ENCODE results near the gene TBPL1. TPM values are rescaled to one million over a fixed set of nuclear protein-coding genes. Genes with fewer than 3 reads are reported as not detected.

TBPL1 gene
- total RNA-seq, result 7.9 and 19.5 TPM in 2 replicates

DNA sequence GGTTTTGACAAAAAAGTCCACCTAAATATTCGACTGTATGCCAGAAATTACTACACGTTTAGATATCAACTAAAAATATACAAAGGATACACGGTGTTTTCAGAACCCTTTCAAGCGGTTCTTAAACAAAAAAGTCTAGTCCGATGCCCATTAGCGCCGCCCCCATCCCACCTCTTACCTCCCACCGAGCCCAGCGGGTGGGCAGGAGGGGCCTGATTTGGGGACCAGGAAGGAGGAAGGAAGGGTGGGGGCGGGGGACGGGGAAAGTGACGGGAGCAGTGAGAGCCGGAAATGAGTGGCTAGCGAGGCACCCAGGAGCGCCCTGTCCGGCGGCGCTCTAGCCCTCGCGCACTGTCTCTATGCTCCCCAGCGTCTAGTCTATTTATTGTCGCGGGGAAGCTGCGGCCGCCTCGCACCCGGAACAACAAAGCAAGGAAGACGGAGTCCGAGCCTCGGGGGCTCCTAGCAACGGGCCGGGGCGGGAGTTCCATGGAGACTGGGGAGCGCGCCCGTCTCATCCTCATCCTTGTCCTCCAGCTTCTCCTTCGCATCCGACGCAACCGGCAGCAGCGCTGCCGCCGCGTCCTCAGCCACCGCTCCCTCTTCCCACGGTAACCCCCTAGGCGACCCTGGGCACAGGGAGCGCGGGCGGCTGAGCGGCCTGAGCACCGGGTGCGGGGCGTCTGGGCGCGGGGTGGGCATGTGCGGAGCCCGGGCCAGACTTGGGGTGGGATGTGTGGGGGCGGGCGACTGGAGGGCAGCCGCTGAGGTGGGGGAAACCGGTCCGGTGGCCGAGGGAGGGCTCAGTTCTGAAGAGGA lies at the start of gene TBPL1:
Gene TBPL1, plus strand, starts transcription at position 410 of the 819 bp plus-strand sequence. CDS start 26,902 bp downstream, outside the sequence.

Small RNA genes within 50 kb of the gene (small RNA-seq; reads per million reads assigned to genes)
- not detected for gene AL449363.1 (ENCODE audit: low replicate concordance)

Other genes starting within 250 kb of the TBPL1 start
- gene TCF21, start 64.1 kb upstream of the TBPL1 start, total RNA-seq, result 1.7 and 10.3 TPM in 2 replicates
- gene SLC2A12, start 99.4 kb downstream of the TBPL1 start, total RNA-seq, result 0.66 and 0.86 TPM in 2 replicates